ENCODE measurements around the gene C19orf25.

- TF ChIP-seq CTCF (IDR thresholded peaks at IDR 0.05) (no peak), POLR2A (IDR thresholded peaks at IDR 0.05) (no peak)
Observed at GRCh38 chr19:1511318-1512317, 32.6 kb upstream of the C19orf25 start.

Measured in Peyer's patch (tissue), 4 donors.